ENCODE results near the gene LUC7L3.

DNA sequence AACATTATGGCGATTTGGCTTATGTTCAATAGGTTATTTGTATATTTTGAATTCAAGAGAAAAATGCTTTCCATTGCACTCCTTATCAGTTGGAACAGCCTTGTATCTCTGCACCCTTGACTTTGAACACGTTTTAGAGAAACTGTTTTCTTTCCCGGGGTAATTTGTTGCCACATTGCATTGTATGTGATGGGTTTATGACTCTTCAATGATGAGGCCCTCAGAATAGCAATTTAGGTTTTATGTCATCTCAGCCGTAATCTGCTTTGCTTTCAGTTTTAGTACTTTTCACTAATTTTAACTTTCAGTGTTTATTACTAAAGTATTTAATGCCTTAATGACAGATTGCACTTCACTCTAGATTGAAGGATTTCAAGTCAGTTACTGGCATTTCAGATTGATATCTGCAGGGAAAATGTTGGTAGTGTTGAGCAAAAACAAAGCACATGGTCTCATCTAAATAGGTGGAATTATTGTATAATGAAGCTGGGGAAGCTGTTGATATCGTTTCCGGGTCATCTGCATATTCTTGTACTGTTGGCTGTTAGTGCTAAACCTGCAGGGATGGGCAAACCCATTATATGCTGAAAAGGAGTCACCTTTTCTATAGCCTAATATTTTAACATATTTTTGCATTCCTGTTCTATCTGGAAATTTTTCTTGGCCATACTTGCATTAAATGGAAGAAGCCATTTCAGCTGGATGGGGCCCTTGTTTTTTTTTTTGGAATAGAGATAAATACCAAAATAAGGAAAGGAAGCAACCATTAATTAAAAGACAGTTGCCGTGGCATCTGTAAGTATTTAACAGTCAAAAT lies 2.0 kb downstream of the LUC7L3 start:
- TF ChIP-seq, protein P1, sequence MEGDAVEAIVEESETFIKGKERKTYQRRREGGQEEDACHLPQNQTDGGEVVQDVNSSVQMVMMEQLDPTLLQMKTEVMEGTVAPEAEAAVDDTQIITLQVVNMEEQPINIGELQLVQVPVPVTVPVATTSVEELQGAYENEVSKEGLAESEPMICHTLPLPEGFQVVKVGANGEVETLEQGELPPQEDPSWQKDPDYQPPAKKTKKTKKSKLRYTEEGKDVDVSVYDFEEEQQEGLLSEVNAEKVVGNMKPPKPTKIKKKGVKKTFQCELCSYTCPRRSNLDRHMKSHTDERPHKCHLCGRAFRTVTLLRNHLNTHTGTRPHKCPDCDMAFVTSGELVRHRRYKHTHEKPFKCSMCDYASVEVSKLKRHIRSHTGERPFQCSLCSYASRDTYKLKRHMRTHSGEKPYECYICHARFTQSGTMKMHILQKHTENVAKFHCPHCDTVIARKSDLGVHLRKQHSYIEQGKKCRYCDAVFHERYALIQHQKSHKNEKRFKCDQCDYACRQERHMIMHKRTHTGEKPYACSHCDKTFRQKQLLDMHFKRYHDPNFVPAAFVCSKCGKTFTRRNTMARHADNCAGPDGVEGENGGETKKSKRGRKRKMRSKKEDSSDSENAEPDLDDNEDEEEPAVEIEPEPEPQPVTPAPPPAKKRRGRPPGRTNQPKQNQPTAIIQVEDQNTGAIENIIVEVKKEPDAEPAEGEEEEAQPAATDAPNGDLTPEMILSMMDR (IDR thresholded peaks at IDR 0.05; ENCODE audit: extremely low read depth in 1 of 2, insufficient read depth in 1 of 2, low read depth in 1 of 2, low read length in 2 of 2): no peak
- TF ChIP-seq POLR2A (IDR thresholded peaks at IDR 0.05; ENCODE audit: low read depth, low read length): no peak
- no peak for TF ChIP-seq EZH2 (IDR thresholded peaks at IDR 0.05; ENCODE audit: borderline replicate concordance, low read depth, low read length, severe bottlenecking)
- no peak for TF ChIP-seq FOS (IDR thresholded peaks at IDR 0.05; ENCODE audit: borderline replicate concordance, insufficient read depth, low read length)
- TF ChIP-seq POLR2AphosphoS5 (IDR thresholded peaks at IDR 0.05; ENCODE audit: insufficient read depth, low read depth, low read length): no peak
